ENCODE data around the gene TTN. TPM values are rescaled to one million over a fixed set of nuclear protein-coding genes. Genes with fewer than 3 reads are reported as not detected.

TTN gene
- total RNA-seq, 1 donor from 2014 or later: 7.6 TPM

DNA sequence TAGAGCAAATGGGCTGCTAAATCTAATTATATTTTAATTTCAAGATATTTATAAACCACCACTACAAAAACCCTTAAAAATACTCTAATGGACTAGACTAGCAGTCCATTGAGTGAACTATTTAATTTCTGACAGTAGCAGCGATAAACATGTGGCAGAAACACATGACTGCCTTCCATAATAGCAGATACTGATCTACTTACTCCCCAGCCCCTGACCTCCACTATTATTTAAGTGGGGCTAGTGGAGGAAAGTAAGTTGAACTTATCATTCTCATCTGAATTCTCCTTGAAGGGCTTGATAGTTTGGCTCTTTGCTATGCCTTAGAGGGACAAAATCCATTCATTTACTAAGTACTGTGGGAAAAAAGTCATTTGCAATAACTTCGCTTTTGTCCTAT, 90.8 kb downstream of the TTN start:
- H3K27ac ChIP-seq: no peak overlapping the region
- H3K36me3 ChIP-seq: no peaks in the 10 kb centered on the region
- TF ChIP-seq, protein P1, sequence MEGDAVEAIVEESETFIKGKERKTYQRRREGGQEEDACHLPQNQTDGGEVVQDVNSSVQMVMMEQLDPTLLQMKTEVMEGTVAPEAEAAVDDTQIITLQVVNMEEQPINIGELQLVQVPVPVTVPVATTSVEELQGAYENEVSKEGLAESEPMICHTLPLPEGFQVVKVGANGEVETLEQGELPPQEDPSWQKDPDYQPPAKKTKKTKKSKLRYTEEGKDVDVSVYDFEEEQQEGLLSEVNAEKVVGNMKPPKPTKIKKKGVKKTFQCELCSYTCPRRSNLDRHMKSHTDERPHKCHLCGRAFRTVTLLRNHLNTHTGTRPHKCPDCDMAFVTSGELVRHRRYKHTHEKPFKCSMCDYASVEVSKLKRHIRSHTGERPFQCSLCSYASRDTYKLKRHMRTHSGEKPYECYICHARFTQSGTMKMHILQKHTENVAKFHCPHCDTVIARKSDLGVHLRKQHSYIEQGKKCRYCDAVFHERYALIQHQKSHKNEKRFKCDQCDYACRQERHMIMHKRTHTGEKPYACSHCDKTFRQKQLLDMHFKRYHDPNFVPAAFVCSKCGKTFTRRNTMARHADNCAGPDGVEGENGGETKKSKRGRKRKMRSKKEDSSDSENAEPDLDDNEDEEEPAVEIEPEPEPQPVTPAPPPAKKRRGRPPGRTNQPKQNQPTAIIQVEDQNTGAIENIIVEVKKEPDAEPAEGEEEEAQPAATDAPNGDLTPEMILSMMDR (IDR thresholded peaks at IDR 0.05): no peak
- peaks cover 0 to 16% of the 10 kb centered on the region in 2 donors for H3K9me3 ChIP-seq
- H3K4me3 ChIP-seq: no peak overlapping the region
- DNase-seq (ENCODE audit: low spot score in 2 of 2): no peak
- intact Hi-C loops (cut with DNase I): no loop called here
- no peaks in the 10 kb centered on the region for H3K4me1 ChIP-seq
- H3K27me3 ChIP-seq: no peaks in the 10 kb centered on the region

GRCh38 chr2:178715366-178715765, 91.9 kb downstream of the TTN start:
- TF ChIP-seq, protein P1 (IDR thresholded peaks at IDR 0.05): no peak
- Histone ChIP-seq H3K27me3 (no peaks in the 10 kb centered on the region), H3K4me1 (no peaks in the 10 kb centered on the region), H3K27ac (no peak overlapping the region), H3K4me3 (no peak overlapping the region), H3K9me3 (peaks cover 0 to 16% of the 10 kb centered on the region in 2 donors), H3K36me3 (no peaks in the 10 kb centered on the region)
- intact Hi-C loops (cut with DNase I): no loop called here
- DNase-seq (ENCODE audit: low spot score in 2 of 2): no peak

DNA sequence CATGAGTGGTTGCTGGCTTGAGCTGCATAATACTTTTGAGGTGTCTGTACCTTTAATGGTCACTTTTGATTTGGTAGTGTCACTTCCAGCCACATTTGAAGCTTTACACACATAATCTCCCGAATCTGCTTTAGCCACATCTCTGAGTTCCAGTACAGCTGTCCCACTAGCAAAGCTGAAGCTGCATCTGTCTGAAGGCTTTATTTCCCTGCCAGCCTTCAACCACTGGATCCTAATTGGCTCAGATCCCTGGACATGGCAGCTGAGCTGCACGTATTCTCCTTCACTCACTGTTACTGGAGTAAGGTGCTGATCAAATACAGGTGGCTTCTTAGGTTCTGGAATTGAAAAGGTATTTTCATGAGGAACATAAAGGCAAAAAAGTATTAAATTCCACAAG, 99.7 kb downstream of the TTN start:
- Histone ChIP-seq H3K36me3 (no peaks in the 10 kb centered on the region), H3K27ac (no peak overlapping the region), H3K4me3 (no peak overlapping the region), H3K9me3 (no peaks in the 10 kb centered on the region), H3K27me3 (no peaks in the 10 kb centered on the region), H3K4me1 (no peaks in the 10 kb centered on the region)
- intact Hi-C loops (cut with DNase I): no loop called here
- no peak for DNase-seq (ENCODE audit: low spot score in 2 of 2)
- TF ChIP-seq, protein P1 (IDR thresholded peaks at IDR 0.05): no peak

DNA sequence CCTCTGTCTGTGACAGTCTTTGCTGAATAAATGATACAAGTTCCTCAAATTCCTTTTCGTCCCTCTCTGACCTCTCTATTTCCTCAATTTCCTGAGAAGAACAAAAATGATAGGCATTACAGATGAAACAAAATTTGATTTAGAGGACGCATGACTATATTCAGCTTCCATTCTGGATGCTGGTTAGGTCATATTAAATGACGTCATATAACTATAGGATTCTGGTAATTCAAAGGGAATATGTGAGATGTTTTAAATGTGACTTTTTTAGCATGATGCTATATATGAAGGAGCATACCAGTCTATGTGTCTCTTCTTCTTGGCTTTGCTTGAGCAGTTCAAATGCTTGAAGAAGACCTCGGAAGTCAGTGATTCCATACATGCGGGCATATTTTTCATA, 102.3 kb downstream of the TTN start:
- no peak overlapping the region for H3K27ac ChIP-seq
- intact Hi-C loops (cut with DNase I): no loop called here
- no peaks in the 10 kb centered on the region for H3K36me3 ChIP-seq
- H3K4me3 ChIP-seq: no peak overlapping the region
- no peaks in the 10 kb centered on the region for H3K4me1 ChIP-seq
- no peaks in the 10 kb centered on the region for H3K27me3 ChIP-seq
- TF ChIP-seq, protein P1 (IDR thresholded peaks at IDR 0.05): no peak
- no peaks in the 10 kb centered on the region for H3K9me3 ChIP-seq
- no peak for DNase-seq (ENCODE audit: low spot score in 2 of 2)

DNA sequence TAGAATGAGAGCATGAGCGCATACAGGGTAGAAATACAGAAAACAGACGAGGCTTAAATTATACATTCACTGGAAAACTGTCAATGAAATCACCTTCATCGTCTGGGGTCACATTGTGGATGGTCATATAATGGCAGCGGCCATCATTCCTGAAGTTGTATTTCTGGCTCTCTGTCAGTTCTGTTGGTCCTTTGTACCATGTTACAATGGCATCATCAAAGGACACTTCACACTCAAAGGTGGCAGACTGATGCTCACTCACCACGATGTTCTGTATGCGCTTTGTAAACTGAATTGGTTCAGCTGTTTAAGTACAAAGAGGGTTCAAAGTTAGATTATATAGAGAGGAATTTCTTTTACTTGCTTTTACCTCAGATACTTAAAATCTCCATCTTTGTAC, 104.9 kb downstream of the TTN start:
- Histone ChIP-seq H3K27ac (no peak overlapping the region), H3K36me3 (no peaks in the 10 kb centered on the region), H3K4me1 (no peaks in the 10 kb centered on the region), H3K27me3 (no peaks in the 10 kb centered on the region), H3K9me3 (no peaks in the 10 kb centered on the region), H3K4me3 (no peak overlapping the region)
- intact Hi-C loops (cut with DNase I): no loop called here
- no peak for DNase-seq (ENCODE audit: low spot score in 2 of 2)
- TF ChIP-seq, protein P1 (IDR thresholded peaks at IDR 0.05): no peak

DNA sequence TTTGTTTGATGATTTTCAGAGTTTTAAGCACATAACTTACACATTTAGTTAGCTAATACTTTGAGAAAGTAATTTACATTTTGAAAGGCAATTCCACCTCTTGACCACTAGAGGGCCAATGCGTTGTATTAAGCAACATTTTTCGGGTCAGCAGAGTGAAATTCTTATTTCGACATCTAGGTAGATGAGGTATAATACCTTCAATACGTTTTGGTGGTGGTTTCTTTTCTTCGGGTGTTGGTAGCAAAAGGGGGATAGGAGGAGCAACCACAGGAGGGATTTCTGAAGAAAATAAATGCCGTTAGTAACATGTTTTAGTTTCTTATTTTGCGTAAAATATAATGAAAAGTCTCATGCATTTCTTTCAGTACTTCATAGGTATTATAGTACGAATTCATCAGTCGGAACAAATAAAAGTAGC, 106.3 kb downstream of the TTN start:
- no peaks in the 10 kb centered on the region for H3K27me3 ChIP-seq
- DNase-seq (ENCODE audit: low spot score in 2 of 2): no peak
- no peaks in the 10 kb centered on the region for H3K4me1 ChIP-seq
- intact Hi-C loops (cut with DNase I): no loop called here
- TF ChIP-seq, protein P1 (IDR thresholded peaks at IDR 0.05): peak in 2 of 3 experiments; percentile 57 to 60
- H3K4me3 ChIP-seq: no peak overlapping the region
- H3K36me3 ChIP-seq: no peaks in the 10 kb centered on the region
- H3K9me3 ChIP-seq: no peaks in the 10 kb centered on the region
- H3K27ac ChIP-seq: no peak overlapping the region

Measured in ascending aorta (tissue), 2 donors.